HFF-Myc (cell line): ENCODE data around the gene ADAMTSL5.

Experiments
- DNase-seq: peaks from one replicate; pipeline ENCODE4 v3.0.0-alpha.2; 2011; ENCODE audit warnings: low read depth; ENCODE audit errors: extremely low read depth
- H3K4me3 ChIP-seq: replicated peaks from 2 replicates; pipeline ENCODE4 v1.5.1; 2011; ENCODE audit warnings: low read depth, mild to moderate bottlenecking, control low read depth, low read length
- CTCF ChIP-seq: IDR thresholded peaks from 2 replicates; pipeline ENCODE4 v1.5.1; 2012; ENCODE audit warnings: mild to moderate bottlenecking, low read depth, low read length, control low read depth; ENCODE audit errors: missing control alignments

The ADAMTSL5 gene

GRCh38 chr19:1512671-1513498, at the start of gene ADAMTSL5:
ADAMTSL5 (minus strand) TSS chr19:1513019; CDS start chr19:1510943, 2,076 bp downstream.
- peak within 1 kb of the TSS; percentile 45 for H3K4me3 ChIP-seq
- no peak for TF ChIP-seq CTCF
- DNase-seq = no peak

DNA sequence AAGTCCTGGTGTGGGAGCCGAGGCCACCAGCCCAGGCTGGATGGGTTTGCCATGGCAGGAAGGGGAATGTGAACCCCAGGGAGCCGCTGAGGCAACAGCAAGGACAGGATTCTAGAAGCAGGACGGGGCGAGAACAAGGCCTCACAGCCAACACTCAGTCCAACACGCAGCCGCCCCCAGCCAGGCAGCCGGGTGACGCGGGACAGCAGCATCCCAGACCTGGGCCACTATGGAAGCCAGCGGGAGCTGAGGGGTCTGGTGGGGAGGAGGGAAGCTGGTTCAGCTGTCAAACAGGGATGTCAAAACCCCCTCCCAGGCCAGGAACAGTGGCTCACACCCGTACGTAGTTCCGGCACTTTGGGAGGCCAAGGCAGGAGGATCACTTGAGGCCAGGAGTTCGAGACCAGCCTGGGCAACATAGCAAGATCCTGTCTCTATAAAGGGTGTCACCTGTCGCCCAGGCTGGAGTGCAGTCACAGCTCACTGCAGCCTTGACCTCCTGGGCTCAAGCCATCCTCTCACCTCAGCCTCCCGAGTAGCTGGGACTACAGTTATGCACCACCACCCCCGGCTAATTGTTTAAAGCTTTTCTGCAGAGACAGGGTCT, 48.5 kb upstream of the ADAMTSL5 start:
- TF ChIP-seq CTCF = no peak
- DNase-seq = no peak
- no peak overlapping the region for H3K4me3 ChIP-seq

DNA sequence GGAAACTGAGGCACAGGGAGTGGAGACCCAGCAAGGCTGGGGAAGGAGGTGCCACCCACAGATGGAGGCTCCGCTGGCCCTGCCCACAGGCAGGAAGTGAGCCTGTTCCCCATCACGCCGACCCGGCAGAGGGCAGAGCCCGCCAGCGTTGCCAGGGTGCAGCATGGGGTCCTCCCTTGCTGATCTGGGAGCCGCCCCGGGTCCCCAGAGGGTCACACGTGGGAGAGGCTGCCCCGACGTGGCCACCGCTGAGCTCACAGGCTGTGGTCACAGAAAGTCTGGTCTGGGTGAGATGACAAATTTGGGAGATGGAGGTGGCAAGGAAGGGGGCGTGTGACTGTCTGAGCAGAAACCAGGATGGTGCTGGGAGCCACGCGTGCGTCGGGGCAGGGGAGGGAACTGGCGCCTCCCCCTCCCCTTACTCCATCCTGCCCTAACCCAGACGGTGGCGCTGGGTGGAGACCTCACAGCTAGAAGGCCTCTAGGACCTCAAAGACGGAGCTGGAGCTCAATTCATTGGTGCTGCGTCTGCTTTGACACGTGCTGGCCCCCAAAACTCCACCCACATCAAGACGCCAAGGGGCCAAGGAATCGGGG, 47.6 kb upstream of the ADAMTSL5 start:
- no peak for DNase-seq
- no peak overlapping the region for H3K4me3 ChIP-seq
- no peak for TF ChIP-seq CTCF

GRCh38 chr19:1558552-1558951, 45.7 kb upstream of the ADAMTSL5 start:
- no peak for DNase-seq
- H3K4me3 ChIP-seq = no peak overlapping the region
- TF ChIP-seq CTCF = no peak

- H3K4me3 ChIP-seq = no peak overlapping the region
- TF ChIP-seq CTCF = no peak
- DNase-seq = no peak
These were observed 43.7 kb upstream of the ADAMTSL5 start for GRCh38 chr19:1556390-1557070.

GRCh38 chr19:1555487-1556389, 42.9 kb upstream of the ADAMTSL5 start:
- no peak for DNase-seq
- no peak overlapping the region for H3K4me3 ChIP-seq
- no peak for TF ChIP-seq CTCF
